ENCODE results near the gene WDR81. TPM values are rescaled to one million over a fixed set of nuclear protein-coding genes. Genes with fewer than 3 reads are reported as not detected.
"Not testable (repeated sequence)": the region's sequence is repeated elsewhere in the genome, so short reads cannot be mapped to it uniquely, and the experiment has no call there.

WDR81 gene
- total and polyA plus RNA-seq, 5 donors, result 9.2 to 11.2 (median 10.9) TPM

- ATAC-seq; H3K27ac ChIP-seq (ENCODE audit: low read length); H3K9me3 ChIP-seq (ENCODE audit: control insufficient read depth, low read length); H3K4me1 ChIP-seq (ENCODE audit: control insufficient read depth, insufficient read depth, low read length); H3K4me3 ChIP-seq (ENCODE audit: low read length); intact Hi-C loops (cut with DNase I); H3K27me3 ChIP-seq (ENCODE audit: control insufficient read depth, insufficient read depth): not testable (repeated sequence)
- peak in 1 of 3 donors; percentile 7 for DNase-seq
- WGBS, result 94% methylated on average over 5 of the region's 5 CpGs
Observed at GRCh38 chr17:1699891-1700290, 24.6 kb upstream of the WDR81 start.

DNA sequence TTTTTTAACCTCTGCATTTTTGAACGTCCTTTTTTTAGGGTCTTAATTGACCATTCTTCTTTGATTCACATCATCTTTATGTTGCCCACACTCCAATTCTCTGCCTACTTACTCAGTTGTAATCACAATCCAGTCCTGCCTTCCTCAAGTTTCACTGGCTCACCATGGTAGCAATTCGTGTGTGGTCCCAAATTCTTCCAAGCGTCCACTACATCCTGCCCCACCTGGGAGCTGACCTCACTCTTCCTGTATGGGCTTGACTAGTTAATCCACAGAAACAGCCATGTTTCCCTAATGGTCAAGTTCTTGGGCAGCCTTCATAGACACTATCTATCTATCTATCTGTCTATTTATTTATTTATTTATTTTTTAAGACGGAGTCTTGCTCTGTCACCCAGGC, 21.4 kb upstream of the WDR81 start:
- peak in 1 of 2 donors; percentile 22 for ATAC-seq
- H3K27me3 ChIP-seq (ENCODE audit: control insufficient read depth, insufficient read depth), result no peaks in the 10 kb centered on the region

DNA sequence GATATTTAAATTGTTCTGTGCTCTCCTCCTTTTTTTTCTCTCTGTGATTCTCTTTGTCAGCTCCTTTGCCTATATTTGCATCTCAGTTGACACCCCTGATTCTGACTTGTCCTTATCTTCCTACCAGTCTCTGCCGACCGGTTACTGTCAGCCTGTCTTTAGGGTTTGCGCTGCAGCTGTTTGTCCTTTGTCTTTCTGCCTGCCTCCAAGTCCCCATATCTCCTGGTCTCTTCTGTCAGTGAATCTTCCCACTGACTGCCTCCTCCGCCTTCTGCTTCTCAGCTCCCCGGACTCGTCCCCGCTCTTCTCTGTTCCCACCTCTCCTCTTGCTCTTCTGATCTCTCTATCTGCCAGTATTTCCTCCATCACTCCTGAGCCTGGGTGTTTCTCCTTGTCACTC, 19.5 kb upstream of the WDR81 start:
- Histone ChIP-seq H3K9me3 (ENCODE audit: control insufficient read depth, low read length) (no peaks in the 10 kb centered on the region), H3K27me3 (ENCODE audit: control insufficient read depth, insufficient read depth) (no peaks in the 10 kb centered on the region), H3K27ac (ENCODE audit: low read length) (no peak overlapping the region), H3K4me3 (ENCODE audit: low read length) (no peak overlapping the region), H3K4me1 (ENCODE audit: control insufficient read depth, insufficient read depth, low read length) (no peaks in the 10 kb centered on the region)
- DNase-seq, result peak in 1 of 3 donors; percentile 2
- intact Hi-C loops (cut with DNase I), result no loop called here
- WGBS, result 71% methylated on average over 7 of the region's 7 CpGs
- no peak for ATAC-seq

More for the DNA sequence above, 21.4 kb upstream of the WDR81 start:
- WGBS, result 52% methylated on average over 4 of the region's 4 CpGs
- DNase-seq, result no peak
- Histone ChIP-seq H3K4me1 (ENCODE audit: control insufficient read depth, insufficient read depth, low read length) (no peaks in the 10 kb centered on the region), H3K9me3 (ENCODE audit: control insufficient read depth, low read length) (no peaks in the 10 kb centered on the region), H3K4me3 (ENCODE audit: low read length) (no peak overlapping the region), H3K27ac (ENCODE audit: low read length) (no peak overlapping the region)
- intact Hi-C loops (cut with DNase I), result no loop called here

- DNase-seq, result peak in 1 of 3 donors; percentile 5
- intact Hi-C loops (cut with DNase I), result no loop called here
Observed at GRCh38 chr17:1707107-1707506, 17.4 kb upstream of the WDR81 start.

DNA sequence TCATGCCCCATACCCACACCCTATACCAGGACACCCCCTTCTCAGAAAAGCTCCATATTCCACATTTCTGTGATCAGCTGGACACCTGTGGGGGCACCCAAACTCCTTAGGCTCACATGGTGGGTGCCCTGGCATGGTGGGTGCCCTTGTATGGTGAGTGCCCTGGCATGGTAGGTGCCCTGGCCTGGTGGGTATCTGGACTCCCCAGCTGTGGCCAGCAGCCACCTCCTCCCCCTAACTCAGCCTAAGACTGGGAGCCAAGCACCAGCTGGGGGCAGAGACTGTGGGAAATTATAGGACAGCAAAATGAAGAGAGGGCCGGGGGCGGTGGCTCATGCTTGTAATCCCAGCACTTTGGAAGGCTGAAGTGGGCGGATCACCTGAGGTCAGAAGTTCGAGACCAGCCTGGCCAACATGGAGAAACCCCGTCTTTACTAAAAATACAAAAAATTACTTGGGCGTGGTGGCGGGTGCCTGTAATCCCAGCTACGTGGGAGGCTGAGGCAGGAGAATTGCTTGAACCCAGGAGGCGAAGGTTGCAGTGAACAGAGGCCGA, 15.6 kb upstream of the WDR81 start:
- H3K27me3 ChIP-seq (ENCODE audit: control insufficient read depth, insufficient read depth); H3K4me3 ChIP-seq (ENCODE audit: low read length); H3K4me1 ChIP-seq (ENCODE audit: control insufficient read depth, insufficient read depth, low read length); intact Hi-C loops (cut with DNase I); ATAC-seq; H3K9me3 ChIP-seq (ENCODE audit: control insufficient read depth, low read length); H3K27ac ChIP-seq (ENCODE audit: low read length): not testable (repeated sequence)
- DNase-seq, result peak in 1 of 3 donors; percentile 29
- WGBS, result 93% methylated on average over 10 of the region's 10 CpGs

More at GRCh38 chr17:1707107-1707506, 17.4 kb upstream of the WDR81 start:
- Histone ChIP-seq H3K27ac (ENCODE audit: low read length) (no peak overlapping the region), H3K4me1 (ENCODE audit: control insufficient read depth, insufficient read depth, low read length) (no peaks in the 10 kb centered on the region), H3K9me3 (ENCODE audit: control insufficient read depth, low read length) (no peaks in the 10 kb centered on the region), H3K27me3 (ENCODE audit: control insufficient read depth, insufficient read depth) (no peaks in the 10 kb centered on the region), H3K4me3 (ENCODE audit: low read length) (no peak overlapping the region)
- WGBS, result 93% methylated on average over 5 of the region's 5 CpGs
- ATAC-seq, result no peak

- intact Hi-C loops (cut with DNase I), result no loop called here
- 7% methylated on average over 16 of the region's 16 CpGs for WGBS
- peak; percentile 0 to 17 for ATAC-seq
Observed at GRCh38 chr17:1709403-1709951, 15.0 kb upstream of the WDR81 start.

GRCh38 chr17:1709971-1710806, 14.3 kb upstream of the WDR81 start, which contains the start of gene TLCD2:
TSS of gene TLCD2 (minus strand) at chr17:1710377. CDS start at chr17:1710242, 135 bp downstream.
- intact Hi-C loops (cut with DNase I), result loop anchor here in 1 of 4 donors (5.0 kb wide), 1 partner anchor 38 kb away; no protein-coding TSS in a partner anchor
- Histone ChIP-seq H3K4me1 (ENCODE audit: control insufficient read depth, insufficient read depth, low read length) (peaks cover 8% of the 10 kb centered on the region), H3K27me3 (ENCODE audit: control insufficient read depth, insufficient read depth) (no peaks in the 10 kb centered on the region), H3K27ac (ENCODE audit: low read length) (peak within 1 kb of the TSS; percentile 7), H3K9me3 (ENCODE audit: control insufficient read depth, low read length) (no peaks in the 10 kb centered on the region), H3K4me3 (ENCODE audit: low read length) (peak within 1 kb of the TSS; percentile 55)
- ATAC-seq (peak; percentile 59 to 63), DNase-seq (peak; percentile 87 to 92 (median 92))
- WGBS, result 3% methylated on average over 83 of the region's 83 CpGs

More at GRCh38 chr17:1709403-1709951, 15.0 kb upstream of the WDR81 start:
- Histone ChIP-seq H3K27ac (ENCODE audit: low read length) (no peak overlapping the region), H3K4me3 (ENCODE audit: low read length) (peak overlapping the region; percentile 55), H3K27me3 (ENCODE audit: control insufficient read depth, insufficient read depth) (no peaks in the 10 kb centered on the region), H3K9me3 (ENCODE audit: control insufficient read depth, low read length) (no peaks in the 10 kb centered on the region), H3K4me1 (ENCODE audit: control insufficient read depth, insufficient read depth, low read length) (peaks cover 8% of the 10 kb centered on the region)
- DNase-seq, result peak in 1 of 3 donors; percentile 35

DNA sequence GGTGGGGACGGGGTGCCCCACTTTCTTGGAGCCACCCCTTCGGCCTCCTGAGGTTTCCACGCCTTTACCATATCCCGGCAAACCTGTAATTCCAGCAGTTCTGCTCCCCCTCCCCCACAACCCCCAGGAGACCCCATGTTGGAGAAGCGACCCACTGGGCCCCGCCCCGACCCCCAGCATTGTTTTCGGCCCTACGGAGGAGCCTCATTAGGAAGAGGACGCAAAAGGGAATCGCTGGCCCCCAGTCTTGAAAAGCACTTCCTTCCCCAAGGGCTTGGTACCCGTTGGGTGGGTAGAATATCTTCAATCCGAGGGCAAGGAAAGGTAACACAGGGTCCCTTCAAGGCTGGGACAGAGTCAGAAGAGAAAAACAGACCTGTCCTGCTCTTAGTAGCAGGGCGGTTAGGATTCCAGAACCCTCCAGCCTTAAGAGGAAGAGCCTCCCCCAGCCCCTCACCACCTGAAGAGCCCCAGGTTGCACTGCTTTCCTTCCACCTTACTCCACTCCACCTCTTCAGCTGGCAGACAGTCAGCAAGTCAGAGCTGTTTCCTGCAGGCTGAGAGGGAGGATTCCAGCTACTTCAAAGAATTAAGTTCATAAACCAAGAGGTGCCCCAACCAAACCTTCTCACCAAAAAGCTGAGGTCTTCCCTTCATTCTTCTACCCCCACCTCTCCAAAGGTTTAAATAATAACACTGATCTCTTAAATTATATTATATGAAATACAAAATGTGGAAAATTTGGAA, 13.5 kb upstream of the WDR81 start:
- intact Hi-C loops (cut with DNase I), result loop anchor here in 1 of 4 donors (5.0 kb wide), 1 partner anchor 39 kb away; no protein-coding TSS in a partner anchor
- Histone ChIP-seq H3K4me3 (ENCODE audit: low read length) (peak overlapping the region; percentile 55), H3K27me3 (ENCODE audit: control insufficient read depth, insufficient read depth) (no peaks in the 10 kb centered on the region), H3K9me3 (ENCODE audit: control insufficient read depth, low read length) (no peaks in the 10 kb centered on the region), H3K4me1 (ENCODE audit: control insufficient read depth, insufficient read depth, low read length) (peaks cover 8% of the 10 kb centered on the region), H3K27ac (ENCODE audit: low read length) (peak overlapping the region; percentile 5)
- 41% methylated on average over 14 of the region's 14 CpGs for WGBS
- DNase-seq (peak in 1 of 3 donors; percentile 67), ATAC-seq (no peak)

DNA sequence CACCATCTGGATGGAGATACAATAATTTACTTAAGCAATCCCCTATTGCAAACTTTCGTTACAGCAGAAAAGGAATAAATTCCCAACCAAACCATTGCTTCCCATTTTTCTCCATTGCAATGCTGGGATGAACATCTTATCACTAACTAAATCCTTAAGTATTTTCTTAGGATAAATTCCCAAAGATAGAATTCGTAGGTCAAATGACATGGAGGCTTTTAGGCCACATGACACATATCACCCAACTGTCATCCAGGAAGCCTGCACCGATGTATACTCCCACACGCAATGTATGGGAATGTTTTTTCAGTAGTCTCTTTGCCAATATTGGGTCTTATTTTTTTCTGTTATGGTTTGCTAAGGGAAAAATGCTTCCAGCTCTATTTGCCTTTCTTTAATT, 12.7 kb upstream of the WDR81 start:
- Histone ChIP-seq H3K27me3 (ENCODE audit: control insufficient read depth, insufficient read depth) (no peaks in the 10 kb centered on the region), H3K9me3 (ENCODE audit: control insufficient read depth, low read length) (no peaks in the 10 kb centered on the region), H3K27ac (ENCODE audit: low read length) (no peak overlapping the region), H3K4me3 (ENCODE audit: low read length) (no peak overlapping the region), H3K4me1 (ENCODE audit: control insufficient read depth, insufficient read depth, low read length) (peaks cover 8% of the 10 kb centered on the region)
- DNase-seq, result no peak
- intact Hi-C loops (cut with DNase I), result loop anchor here in 1 of 4 donors (5.0 kb wide), 1 partner anchor 40 kb away; no protein-coding TSS in a partner anchor
- 68% methylated on average over 4 of the region's 4 CpGs for WGBS
- ATAC-seq, result no peak

DNA sequence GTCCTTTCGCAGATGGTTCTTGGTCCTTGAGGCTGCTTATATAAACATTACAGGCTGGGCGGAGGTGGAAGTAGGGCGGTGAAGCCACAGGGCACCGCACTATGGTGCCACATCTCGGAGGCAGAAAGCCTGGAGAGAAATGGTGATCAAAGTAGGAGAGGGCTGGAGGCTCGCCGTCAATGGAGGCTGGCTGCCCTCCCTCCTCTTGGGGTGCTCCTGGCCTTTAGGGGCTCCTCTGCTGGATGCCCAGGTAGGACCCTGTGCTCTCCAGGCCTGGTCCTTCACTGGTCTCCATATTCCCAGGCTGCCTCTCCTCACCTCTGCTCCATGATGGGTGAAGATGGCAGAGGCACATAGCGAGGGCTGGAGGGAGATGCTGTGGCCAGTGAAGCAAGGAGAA, 12.2 kb upstream of the WDR81 start:
- ATAC-seq, result no peak
- 92% methylated on average over 8 of the region's 8 CpGs for WGBS
- intact Hi-C loops (cut with DNase I), result loop anchor here in 1 of 4 donors (5.0 kb wide), 1 partner anchor 40 kb away; no protein-coding TSS in a partner anchor
- Histone ChIP-seq H3K4me1 (ENCODE audit: control insufficient read depth, insufficient read depth, low read length) (peaks cover 8% of the 10 kb centered on the region), H3K27me3 (ENCODE audit: control insufficient read depth, insufficient read depth) (no peaks in the 10 kb centered on the region), H3K4me3 (ENCODE audit: low read length) (no peak overlapping the region), H3K9me3 (ENCODE audit: control insufficient read depth, low read length) (no peaks in the 10 kb centered on the region), H3K27ac (ENCODE audit: low read length) (no peak overlapping the region)
- DNase-seq, result peak in 1 of 3 donors; percentile 59
